K562 (cell line): ENCODE measurements around the gene PATL2. TPM values are rescaled to one million over a fixed set of nuclear protein-coding genes. Genes with fewer than 3 reads are reported as not detected.

Source experiments
- CEBPB ChIP-seq: fragments of 450-650 bp; IDR thresholded peaks from 2 replicates; pipeline ENCODE4 v1.6.1; 2016; ENCODE audit warnings: missing genetic modification characterization, missing compliant biosample characterization
- CREM ChIP-seq: IDR thresholded peaks from 2 replicates; pipeline ENCODE4 v1.6.1; 2014; ENCODE audit warnings: antibody characterized with exemption, low read depth
- CXXC5 ChIP-seq: fragments of 250-450 bp; sonication (Bioruptor Pico); IDR thresholded peaks from 2 replicates; pipeline ENCODE4 v1.8.0; 2022; ENCODE audit warnings: inconsistent platforms, mild to moderate bottlenecking, moderate library complexity
- EP400 ChIP-seq: fragments of 450-650 bp; IDR thresholded peaks from 2 replicates; pipeline ENCODE4 v1.6.1; 2017; ENCODE audit warnings: antibody characterized with exemption, mild to moderate bottlenecking, moderate library complexity
- ILF3 ChIP-seq: fragments of 450-650 bp; IDR thresholded peaks from 2 replicates; pipeline ENCODE4 v1.6.1; 2018; ENCODE audit warnings: antibody characterized with exemption, mild to moderate bottlenecking, moderate library complexity, borderline replicate concordance
- KDM2B ChIP-seq: fragments of 250-450 bp; sonication (Bioruptor Pico); IDR thresholded peaks from 2 replicates; pipeline ENCODE4 v1.8.0; 2021; ENCODE audit warnings: mild to moderate bottlenecking, moderate library complexity
- LCOR ChIP-seq: sonication (generic); formaldehyde crosslinking; IDR thresholded peaks from 2 replicates; pipeline ENCODE4 v1.8.0; 2022; ENCODE audit warnings: mild to moderate bottlenecking, missing genetic modification reagents
- MAFG ChIP-seq: fragments of 450-650 bp; conservative IDR thresholded peaks from 2 replicates; pipeline ENCODE4 v1.6.1; 2016; ENCODE audit warnings: missing genetic modification characterization, missing compliant biosample characterization
- MYBL2 ChIP-seq, 2 experiments: fragments of 450-650 bp in 1 of 2; sonication (generic) in 1 of 2; formaldehyde crosslinking in 1 of 2; IDR thresholded peaks; 2 replicates each; pipeline versions ENCODE4 v1.6.1 to v1.8.1; 2017 to 2022; ENCODE audit warnings: borderline replicate concordance in 1 of 2, inconsistent platforms in 1 of 2, low read depth in 1 of 2, mild to moderate bottlenecking in 1 of 2, missing genetic modification reagents in 1 of 2, moderate library complexity in 1 of 2
- NELFE ChIP-seq: IDR thresholded peaks from 2 replicates; pipeline ENCODE4 v1.6.1; 2011; ENCODE audit warnings: mild to moderate bottlenecking; ENCODE audit not compliant: insufficient read depth, insufficient read length
- NFE2 ChIP-seq: IDR thresholded peaks from 2 replicates; pipeline ENCODE4 v1.6.1; 2014; ENCODE audit warnings: antibody characterized with exemption, low read depth
- NFIC ChIP-seq: fragments of 450-650 bp; IDR thresholded peaks from 2 replicates; pipeline ENCODE4 v1.6.1; 2017; ENCODE audit warnings: mild to moderate bottlenecking, inconsistent platforms
- NONO ChIP-seq, 2 experiments: fragments of 200-400 bp in 1 of 2; fragments of 450-650 bp in 1 of 2; formaldehyde crosslinking in 1 of 2; IDR thresholded peaks; 2 replicates each; pipeline ENCODE4 v1.6.1; 2017; ENCODE audit warnings: low read depth in 2 of 2, mild to moderate bottlenecking in 2 of 2, moderate library complexity in 2 of 2, low read length in 1 of 2
- RBM17 ChIP-seq: fragments of 200-400 bp; formaldehyde crosslinking; IDR thresholded peaks from 2 replicates; pipeline ENCODE4 v1.6.1; 2017; ENCODE audit warnings: low read depth, mild to moderate bottlenecking, low read length, borderline replicate concordance
- SIN3A ChIP-seq, 2 experiments: fragments of 150-350 bp in 1 of 2; IDR thresholded peaks; 2 replicates each; pipeline ENCODE4 v1.6.1; 2011 to 2016; ENCODE audit warnings: borderline replicate concordance in 2 of 2, low read depth in 2 of 2, low read length in 2 of 2, mild to moderate bottlenecking in 2 of 2, moderate library complexity in 2 of 2; ENCODE audit not compliant: control insufficient read depth in 1 of 2
- TAF9B ChIP-seq: fragments of 450-650 bp; IDR thresholded peaks from 2 replicates; pipeline ENCODE4 v1.6.1; 2018; ENCODE audit warnings: mild to moderate bottlenecking; ENCODE audit not compliant: partially characterized antibody
- TEAD1 ChIP-seq, 2 experiments: fragments of 450-650 bp in 1 of 2; sonication (generic) in 1 of 2; formaldehyde crosslinking; IDR thresholded peaks; 2 replicates each; pipeline versions ENCODE4 v1.4.0 to v1.8.0; 2020 to 2022; ENCODE audit warnings: mild to moderate bottlenecking in 2 of 2, missing genetic modification reagents in 1 of 2
- TEAD4 ChIP-seq, 2 experiments: sonication (generic) in 1 of 2; formaldehyde crosslinking in 1 of 2; IDR thresholded peaks; 2 replicates each; pipeline versions ENCODE4 v1.6.1 to v1.8.0; 2012 to 2022; ENCODE audit warnings: borderline replicate concordance in 1 of 2, inconsistent platforms in 1 of 2, low read length in 1 of 2, mild to moderate bottlenecking in 1 of 2, missing genetic modification reagents in 1 of 2
- ZKSCAN3 ChIP-seq: fragments of 250-450 bp; sonication (Bioruptor Pico); IDR thresholded peaks from 2 replicates; pipeline ENCODE4 v1.4.0; 2020
- ZNF239 ChIP-seq: fragments of 250-450 bp; sonication (Bioruptor Pico); IDR thresholded peaks from 2 replicates; pipeline ENCODE4 v1.4.0; 2020; ENCODE audit warnings: mild to moderate bottlenecking
- polyA plus RNA-seq, 8 experiments: library from polyadenylated mRNA; depleted of rRNA in 4 of 8; stranded (reverse) in 5 of 8; unstranded in 3 of 8; fragments of >200 nt; fragmentation: Nextera tagmentation in 2 of 8; fragmentation: Illumina TruSeq in 1 of 8; extraction: Ambion mirVana in 2 of 8; extraction: Trizol in 1 of 8; gene quantifications; 2 replicates each; pipeline versions ENCODE4 v1.2.1 to v1.2.3, GENCODE V29; 2011 to 2014; ENCODE audit warnings: inconsistent platforms in 1 of 8, missing spikeins in 1 of 8
- total RNA-seq, 7 experiments: library from RNA; depleted of rRNA in 6 of 7; stranded (reverse); fragments of >200 nt in 6 of 7; fragmentation: Illumina TruSeq in 2 of 7; extraction: Trizol in 2 of 7; gene quantifications; 2 replicates each; pipeline versions ENCODE4 v1.2.1 to v1.2.3, GENCODE V29; 2011 to 2021; ENCODE audit warnings: low replicate concordance in 1 of 7
- TF ChIP-seq, protein P1 (sequence below): fragments of 250-450 bp; sonication (Bioruptor Pico); IDR thresholded peaks from 2 replicates; pipeline ENCODE4 v1.8.0; 2021; ENCODE audit warnings: mild to moderate bottlenecking, moderate library complexity
- TF ChIP-seq, protein P2 (sequence below): fragments of 250-450 bp; sonication (Bioruptor Pico); IDR thresholded peaks from 2 replicates; pipeline ENCODE4 v1.9.0; 2021; ENCODE audit warnings: mild to moderate bottlenecking
- TF ChIP-seq, protein P3 (sequence below): sonication (generic); IDR thresholded peaks from 2 replicates; pipeline ENCODE4 v1.6.1; 2016
- TF ChIP-seq, protein P4 (sequence below): fragments of 450-650 bp; formaldehyde crosslinking; IDR thresholded peaks from 2 replicates; pipeline ENCODE4 v1.4.0; 2020; ENCODE audit warnings: mild to moderate bottlenecking, moderate library complexity

Gene PATL2
- total and polyA plus RNA-seq, 9 of the 15 experiments (the other 6 are each of a cell fraction or from before 2014, with no cell fraction given), result 0.42 to 1.1 (median 0.86) TPM

DNA sequence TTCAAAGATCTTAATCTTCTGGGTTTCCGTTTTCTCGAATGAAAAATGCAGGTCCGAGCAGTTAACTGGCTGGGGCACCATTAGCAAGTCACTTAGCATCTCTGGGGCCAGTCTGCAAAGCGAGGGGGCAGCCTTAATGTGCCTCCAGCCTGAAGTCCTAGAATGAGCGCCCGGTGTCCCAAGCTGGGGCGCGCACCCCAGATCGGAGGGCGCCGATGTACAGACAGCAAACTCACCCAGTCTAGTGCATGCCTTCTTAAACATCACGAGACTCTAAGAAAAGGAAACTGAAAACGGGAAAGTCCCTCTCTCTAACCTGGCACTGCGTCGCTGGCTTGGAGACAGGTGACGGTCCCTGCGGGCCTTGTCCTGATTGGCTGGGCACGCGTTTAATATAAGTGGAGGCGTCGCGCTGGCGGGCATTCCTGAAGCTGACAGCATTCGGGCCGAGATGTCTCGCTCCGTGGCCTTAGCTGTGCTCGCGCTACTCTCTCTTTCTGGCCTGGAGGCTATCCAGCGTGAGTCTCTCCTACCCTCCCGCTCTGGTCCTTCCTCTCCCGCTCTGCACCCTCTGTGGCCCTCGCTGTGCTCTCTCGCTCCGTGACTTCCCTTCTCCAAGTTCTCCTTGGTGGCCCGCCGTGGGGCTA lies at the start of gene PATL2, which contains the start of gene B2M (continued):
- no peak for TF ChIP-seq MYBL2 (IDR thresholded peaks at IDR 0.05; ENCODE audit: low read depth)
- TF ChIP-seq MYBL2 (CRISPR knock-in tag; IDR thresholded peaks at IDR 0.05; ENCODE audit: borderline replicate concordance), result no peak
- peak; percentile 67 for TF ChIP-seq TEAD4 (IDR thresholded peaks at IDR 0.05; ENCODE audit: low read length)
- no peak for TF ChIP-seq TEAD4 (CRISPR knock-in tag; IDR thresholded peaks at IDR 0.05; ENCODE audit: borderline replicate concordance)
- peak; percentile 76 for TF ChIP-seq NELFE
- peak; percentile 17; the same call in 1 of the 2 replicates for TF ChIP-seq NFE2
- TF ChIP-seq SIN3A (IDR thresholded peaks at IDR 0.05; ENCODE audit: borderline replicate concordance in 2 of 2, control insufficient read depth in 1 of 2, low read depth in 2 of 2, low read length in 2 of 2), result peak in 1 of 2 experiments; percentile 82; a peak in 1 of 4 replicates
- TF ChIP-seq, protein P1, sequence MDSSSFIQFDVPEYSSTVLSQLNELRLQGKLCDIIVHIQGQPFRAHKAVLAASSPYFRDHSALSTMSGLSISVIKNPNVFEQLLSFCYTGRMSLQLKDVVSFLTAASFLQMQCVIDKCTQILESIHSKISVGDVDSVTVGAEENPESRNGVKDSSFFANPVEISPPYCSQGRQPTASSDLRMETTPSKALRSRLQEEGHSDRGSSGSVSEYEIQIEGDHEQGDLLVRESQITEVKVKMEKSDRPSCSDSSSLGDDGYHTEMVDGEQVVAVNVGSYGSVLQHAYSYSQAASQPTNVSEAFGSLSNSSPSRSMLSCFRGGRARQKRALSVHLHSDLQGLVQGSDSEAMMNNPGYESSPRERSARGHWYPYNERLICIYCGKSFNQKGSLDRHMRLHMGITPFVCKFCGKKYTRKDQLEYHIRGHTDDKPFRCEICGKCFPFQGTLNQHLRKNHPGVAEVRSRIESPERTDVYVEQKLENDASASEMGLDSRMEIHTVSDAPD (CRISPR knock-in tag), result no peak
- TF ChIP-seq TAF9B, result peak; percentile 88
- 0 out of 2 replicates have a peak, but pooled peaks have one; percentile 62 for TF ChIP-seq LCOR
- TF ChIP-seq CXXC5 (CRISPR knock-in tag), result peak; percentile 70
- TF ChIP-seq, protein P2, sequence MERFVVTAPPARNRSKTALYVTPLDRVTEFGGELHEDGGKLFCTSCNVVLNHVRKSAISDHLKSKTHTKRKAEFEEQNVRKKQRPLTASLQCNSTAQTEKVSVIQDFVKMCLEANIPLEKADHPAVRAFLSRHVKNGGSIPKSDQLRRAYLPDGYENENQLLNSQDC, result peak; percentile 65; the same call in 1 of the 2 replicates
- TF ChIP-seq EP400, result peak; percentile 89
- TF ChIP-seq CEBPB (tag), result no peak
- TF ChIP-seq NFIC, result peak; percentile 67
- TF ChIP-seq RBM17, result no peak
- TF ChIP-seq ILF3, result no peak
- no peak for TF ChIP-seq ZNF239
- peak in 1 of 2 experiments; percentile 57; a peak in 2 of 4 replicates for TF ChIP-seq NONO (IDR thresholded peaks at IDR 0.05; ENCODE audit: low read depth in 2 of 2, low read length in 1 of 2)
- TF ChIP-seq MAFG (tag), result 0 out of 2 replicates have a peak, but pooled peaks have one; percentile 6
- peak; percentile 16 to 92; a peak in 1 of 4 replicates for TF ChIP-seq TEAD1 (CRISPR knock-in tag; IDR thresholded peaks at IDR 0.05)
- TF ChIP-seq KDM2B (CRISPR knock-in tag), result peak; percentile 62; the same call in 1 of the 2 replicates
- TF ChIP-seq, protein P3, sequence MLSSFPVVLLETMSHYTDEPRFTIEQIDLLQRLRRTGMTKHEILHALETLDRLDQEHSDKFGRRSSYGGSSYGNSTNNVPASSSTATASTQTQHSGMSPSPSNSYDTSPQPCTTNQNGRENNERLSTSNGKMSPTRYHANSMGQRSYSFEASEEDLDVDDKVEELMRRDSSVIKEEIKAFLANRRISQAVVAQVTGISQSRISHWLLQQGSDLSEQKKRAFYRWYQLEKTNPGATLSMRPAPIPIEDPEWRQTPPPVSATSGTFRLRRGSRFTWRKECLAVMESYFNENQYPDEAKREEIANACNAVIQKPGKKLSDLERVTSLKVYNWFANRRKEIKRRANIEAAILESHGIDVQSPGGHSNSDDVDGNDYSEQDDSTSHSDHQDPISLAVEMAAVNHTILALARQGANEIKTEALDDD, result no peak
- TF ChIP-seq ZKSCAN3 (CRISPR knock-in tag), result no peak
- TF ChIP-seq, protein P4, sequence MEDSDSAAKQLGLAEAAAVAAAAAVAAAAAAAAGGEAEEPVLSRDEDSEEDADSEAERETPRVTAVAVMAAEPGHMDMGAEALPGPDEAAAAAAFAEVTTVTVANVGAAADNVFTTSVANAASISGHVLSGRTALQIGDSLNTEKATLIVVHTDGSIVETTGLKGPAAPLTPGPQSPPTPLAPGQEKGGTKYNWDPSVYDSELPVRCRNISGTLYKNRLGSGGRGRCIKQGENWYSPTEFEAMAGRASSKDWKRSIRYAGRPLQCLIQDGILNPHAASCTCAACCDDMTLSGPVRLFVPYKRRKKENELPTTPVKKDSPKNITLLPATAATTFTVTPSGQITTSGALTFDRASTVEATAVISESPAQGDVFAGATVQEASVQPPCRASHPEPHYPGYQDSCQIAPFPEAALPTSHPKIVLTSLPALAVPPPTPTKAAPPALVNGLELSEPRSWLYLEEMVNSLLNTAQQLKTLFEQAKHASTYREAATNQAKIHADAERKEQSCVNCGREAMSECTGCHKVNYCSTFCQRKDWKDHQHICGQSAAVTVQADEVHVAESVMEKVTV (CRISPR knock-in tag), result peak; percentile 38
- TF ChIP-seq CREM, result peak; percentile 99
